WTC11 (cell line): Measurements from ENCODE around the gene APBA3.

Source experiments
- ETV6 ChIP-seq: sonication (generic); formaldehyde crosslinking; IDR thresholded peaks from 2 replicates; pipeline ENCODE4 v1.8.1; 2022; ENCODE audit warnings: mild to moderate bottlenecking, missing genetic modification reagents
- IRF2 ChIP-seq: sonication (generic); formaldehyde crosslinking; IDR thresholded peaks from 2 replicates; pipeline ENCODE4 v1.8.0; 2022; ENCODE audit warnings: low read depth, missing genetic modification reagents, borderline replicate concordance
- JAZF1 ChIP-seq: fragments of 250-450 bp; sonication (Bioruptor Pico); IDR thresholded peaks from 2 replicates; pipeline ENCODE4 v1.9.0; 2021; ENCODE audit warnings: moderate library complexity, mild to moderate bottlenecking, inconsistent platforms
- NR2C2 ChIP-seq: sonication (generic); formaldehyde crosslinking; IDR thresholded peaks from 2 replicates; pipeline ENCODE4 v1.8.0; 2022; ENCODE audit warnings: mild to moderate bottlenecking, missing genetic modification reagents
- NR3C1 ChIP-seq: sonication (generic); formaldehyde crosslinking; conservative IDR thresholded peaks from 2 replicates; pipeline ENCODE4 v1.8.1; 2023; ENCODE audit warnings: low read depth, mild to moderate bottlenecking, missing genetic modification reagents
- SP1 ChIP-seq: sonication (generic); formaldehyde crosslinking; conservative IDR thresholded peaks from 2 replicates; pipeline ENCODE4 v1.8.1; 2022; ENCODE audit warnings: missing genetic modification reagents
- USF2 ChIP-seq: sonication (generic); formaldehyde crosslinking; IDR thresholded peaks from 2 replicates; pipeline ENCODE4 v1.8.1; 2023; ENCODE audit warnings: mild to moderate bottlenecking, missing genetic modification reagents, moderate library complexity
- ZNF121 ChIP-seq: sonication (generic); formaldehyde crosslinking; IDR thresholded peaks from 2 replicates; pipeline ENCODE4 v1.8.0; 2023; ENCODE audit warnings: missing genetic modification reagents
- ZNF232 ChIP-seq: sonication (generic); formaldehyde crosslinking; IDR thresholded peaks from 2 replicates; pipeline ENCODE4 v1.8.0; 2022; ENCODE audit warnings: mild to moderate bottlenecking, missing genetic modification reagents
- TF ChIP-seq, protein P1 (sequence below): fragments of 200-600 bp; IDR thresholded peaks from 2 replicates; pipeline ENCODE4 v1.8.0; 2022; ENCODE audit warnings: antibody characterized with exemption
- TF ChIP-seq, protein P2 (sequence below): sonication (generic); formaldehyde crosslinking; IDR thresholded peaks from 2 replicates; pipeline ENCODE4 v1.8.1; 2022; ENCODE audit warnings: low read depth, missing genetic modification reagents, borderline replicate concordance

DNA sequence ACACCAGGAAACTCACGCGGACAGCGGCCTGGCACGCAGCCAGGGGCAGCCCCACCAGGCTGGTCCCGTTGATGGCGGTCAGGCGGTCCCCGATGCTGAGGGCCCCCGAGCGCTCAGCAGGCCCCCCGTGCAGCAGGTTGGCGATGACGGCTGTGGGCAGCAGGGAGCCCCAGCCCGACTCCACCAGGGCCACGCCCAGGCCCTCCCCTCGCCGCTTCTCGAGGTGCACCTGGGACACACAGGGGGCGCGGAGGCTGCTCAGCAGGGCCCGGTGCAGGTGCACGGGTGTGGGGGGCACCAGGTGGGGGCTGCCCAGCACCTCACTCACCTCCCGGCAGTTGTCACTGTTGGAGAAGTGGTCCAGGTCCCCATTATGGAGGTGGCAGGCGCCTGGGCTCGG is 9.0 kb downstream of the APBA3 start:
- TF ChIP-seq, protein P1, sequence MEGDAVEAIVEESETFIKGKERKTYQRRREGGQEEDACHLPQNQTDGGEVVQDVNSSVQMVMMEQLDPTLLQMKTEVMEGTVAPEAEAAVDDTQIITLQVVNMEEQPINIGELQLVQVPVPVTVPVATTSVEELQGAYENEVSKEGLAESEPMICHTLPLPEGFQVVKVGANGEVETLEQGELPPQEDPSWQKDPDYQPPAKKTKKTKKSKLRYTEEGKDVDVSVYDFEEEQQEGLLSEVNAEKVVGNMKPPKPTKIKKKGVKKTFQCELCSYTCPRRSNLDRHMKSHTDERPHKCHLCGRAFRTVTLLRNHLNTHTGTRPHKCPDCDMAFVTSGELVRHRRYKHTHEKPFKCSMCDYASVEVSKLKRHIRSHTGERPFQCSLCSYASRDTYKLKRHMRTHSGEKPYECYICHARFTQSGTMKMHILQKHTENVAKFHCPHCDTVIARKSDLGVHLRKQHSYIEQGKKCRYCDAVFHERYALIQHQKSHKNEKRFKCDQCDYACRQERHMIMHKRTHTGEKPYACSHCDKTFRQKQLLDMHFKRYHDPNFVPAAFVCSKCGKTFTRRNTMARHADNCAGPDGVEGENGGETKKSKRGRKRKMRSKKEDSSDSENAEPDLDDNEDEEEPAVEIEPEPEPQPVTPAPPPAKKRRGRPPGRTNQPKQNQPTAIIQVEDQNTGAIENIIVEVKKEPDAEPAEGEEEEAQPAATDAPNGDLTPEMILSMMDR: no peak
- TF ChIP-seq SP1 (CRISPR knock-in tag) (no peak), NR3C1 (CRISPR knock-in tag) (no peak), ETV6 (CRISPR knock-in tag) (no peak), IRF2 (CRISPR knock-in tag) (no peak), ZNF121 (CRISPR knock-in tag) (no peak), USF2 (CRISPR knock-in tag) (no peak), NR2C2 (no peak), JAZF1 (CRISPR knock-in tag) (no peak), ZNF232 (CRISPR knock-in tag) (no peak)
- TF ChIP-seq, protein P2, sequence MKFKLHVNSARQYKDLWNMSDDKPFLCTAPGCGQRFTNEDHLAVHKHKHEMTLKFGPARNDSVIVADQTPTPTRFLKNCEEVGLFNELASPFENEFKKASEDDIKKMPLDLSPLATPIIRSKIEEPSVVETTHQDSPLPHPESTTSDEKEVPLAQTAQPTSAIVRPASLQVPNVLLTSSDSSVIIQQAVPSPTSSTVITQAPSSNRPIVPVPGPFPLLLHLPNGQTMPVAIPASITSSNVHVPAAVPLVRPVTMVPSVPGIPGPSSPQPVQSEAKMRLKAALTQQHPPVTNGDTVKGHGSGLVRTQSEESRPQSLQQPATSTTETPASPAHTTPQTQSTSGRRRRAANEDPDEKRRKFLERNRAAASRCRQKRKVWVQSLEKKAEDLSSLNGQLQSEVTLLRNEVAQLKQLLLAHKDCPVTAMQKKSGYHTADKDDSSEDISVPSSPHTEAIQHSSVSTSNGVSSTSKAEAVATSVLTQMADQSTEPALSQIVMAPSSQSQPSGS: no peak
